GM21447 (cell line): Measurements from ENCODE around the gene CISD2.
"Not testable (repeated sequence)": the region's sequence is repeated elsewhere in the genome, so short reads cannot be mapped to it uniquely, and the experiment has no call there.

Experiments used
- ATAC-seq: cut with Tn5 transposase; IDR thresholded peaks from one replicate; pipeline ENCODE4 v1.9.1; 2021; ENCODE audit not compliant: unreplicated experiment

CISD2 gene

DNA sequence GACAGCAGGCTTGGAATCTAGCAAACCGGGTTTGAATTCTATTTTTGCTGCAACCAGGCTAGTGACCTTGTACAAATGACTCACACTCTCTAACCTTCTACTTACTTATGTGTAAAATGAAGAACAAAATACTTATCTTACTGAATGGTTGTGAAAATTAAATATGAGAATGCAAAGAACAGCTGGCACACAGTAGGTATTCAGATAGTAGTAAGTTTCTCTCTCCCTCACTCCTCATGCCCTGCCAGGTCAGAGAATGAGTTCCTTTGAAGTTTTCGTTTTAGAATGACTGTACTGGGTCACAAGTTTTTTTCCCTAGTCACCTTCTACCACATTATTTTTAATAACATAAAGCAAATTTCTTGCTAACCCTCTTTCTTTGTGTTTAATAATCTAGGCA, 33.0 kb downstream of the CISD2 start:
- ATAC-seq, result no peak

DNA sequence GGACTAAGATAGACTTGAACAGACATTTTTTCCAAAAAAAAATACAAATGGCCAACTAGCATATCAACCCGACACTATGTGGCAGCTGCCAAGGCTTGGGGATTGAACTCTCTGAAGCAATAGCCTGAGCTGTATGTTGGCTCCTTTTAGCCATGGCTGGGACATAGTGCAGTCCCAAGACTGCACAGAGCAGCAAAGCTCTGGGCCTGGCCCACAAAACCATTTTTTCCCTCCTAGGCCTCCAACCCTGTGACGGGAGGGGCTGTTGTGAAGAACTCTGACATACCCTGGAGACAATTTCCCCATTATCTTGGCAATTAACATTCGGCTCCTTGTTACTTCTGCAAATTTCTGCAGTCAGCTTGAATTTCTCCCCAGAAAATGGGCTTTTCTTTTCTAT, 50.1 kb downstream of the CISD2 start:
- ATAC-seq, result no peak

DNA sequence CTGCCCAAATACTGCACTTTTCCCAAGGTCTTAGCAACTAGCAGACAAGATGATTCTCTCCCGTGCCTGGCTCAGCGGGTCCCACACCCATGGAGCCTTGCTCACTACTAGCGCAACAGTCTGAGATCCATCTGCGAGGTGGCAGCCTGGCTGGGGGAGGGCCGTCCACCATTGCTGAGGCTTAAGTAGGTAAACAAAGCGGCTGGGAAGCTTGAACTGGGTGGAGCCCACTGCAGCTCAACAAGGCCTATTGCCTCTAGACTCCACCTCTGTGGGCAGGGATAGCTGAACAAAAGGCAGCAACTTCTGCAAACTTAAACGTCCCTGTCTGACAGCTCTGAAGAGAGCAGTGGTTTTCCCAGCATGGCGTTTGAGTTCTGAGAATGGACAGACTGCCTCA, 50.9 kb downstream of the CISD2 start:
- ATAC-seq, result not testable (repeated sequence)

DNA sequence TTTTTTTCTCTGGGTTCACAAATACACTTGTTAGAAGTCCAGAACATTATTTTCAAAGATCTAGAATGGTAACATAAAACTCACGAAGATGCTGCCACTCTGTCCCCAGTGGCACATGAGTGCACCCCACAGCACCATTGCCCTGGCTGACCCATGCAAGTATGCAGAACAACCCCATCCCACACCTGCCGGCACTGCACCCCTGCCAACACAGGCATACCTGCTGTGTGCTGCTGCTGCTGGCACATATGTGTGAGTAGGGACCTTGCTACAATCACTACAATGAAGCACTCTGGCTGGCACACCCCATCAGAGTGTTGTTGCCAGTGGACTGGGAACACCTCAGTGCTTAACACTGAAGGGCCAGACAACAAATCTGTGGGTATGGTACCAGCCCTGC, 66.9 kb downstream of the CISD2 start:
- ATAC-seq, result no peak

DNA sequence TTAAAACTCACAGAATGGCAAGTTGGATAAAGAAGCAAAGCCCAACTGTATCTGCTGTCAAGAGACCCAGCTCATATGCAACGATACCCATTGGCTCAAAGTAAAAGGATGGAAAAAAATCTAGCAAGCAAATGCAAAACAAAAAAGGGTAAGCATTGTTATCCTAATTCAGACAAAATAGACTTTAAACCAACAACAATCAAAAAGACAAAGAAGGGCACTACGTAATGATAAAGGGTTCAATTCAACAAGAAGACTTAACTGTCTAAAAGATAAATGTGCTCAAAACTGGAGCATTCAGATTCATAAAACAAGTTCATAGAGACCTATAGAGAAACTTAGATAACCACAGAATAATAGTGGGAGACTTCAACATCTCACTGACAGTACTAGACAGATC, 69.3 kb downstream of the CISD2 start:
- ATAC-seq, result not testable (repeated sequence)
